ENCODE measurements around the gene INSIG1.

GRCh38 chr7:155298288-155298833, 683 bp downstream of the INSIG1 start:
- no peak for TF ChIP-seq CTCF (IDR thresholded peaks at IDR 0.05)
- no peak for TF ChIP-seq POLR2A (IDR thresholded peaks at IDR 0.05)

Measured in esophagus squamous epithelium (tissue), 4 donors.